K562 (cell line): ENCODE data around the gene ASCC1. TPM values are rescaled to one million over a fixed set of nuclear protein-coding genes. Genes with fewer than 3 reads are reported as not detected.
A peak's percentile ranks its signal among the peaks of the same experiment; 100 is the strongest.

ENCODE experiments used
- ATAC-seq: fragments of 200-7000 bp; cut with Tn5 transposase; 3 replicates; pipeline ENCODE4 v1.9.1; 2020; ENCODE audit warnings: moderate library complexity
- BruUV-seq: library from RNA; stranded (reverse); fragments of 400-500 nt; replicated peaks from 2 replicates; lab custom pipeline; 2021; lab: Mats Ljungman, UMichigan
- CTCF ChIA-PET: fragments of 300-600 bp; formaldehyde crosslinking; extraction: SDS; loops from one replicate; lab custom pipeline; 2021; ENCODE audit warnings: low intra/inter-chr PET ratio; lab: Yijun Ruan, JAX
- POLR2A ChIA-PET: fragments of 300-600, 350-650 bp; sonication (Branson Sonifier 250); formaldehyde crosslinking; extraction: SDS; loops from one replicate; lab custom pipeline; 2021; ENCODE audit warnings: antibody characterized with exemption, inconsistent platforms; lab: Yijun Ruan, JAX
- DNase-seq, 4 experiments: peaks; one replicate each; pipeline versions ENCODE4 v3.0.0 to v3.0.0-alpha.2; 2011 to 2018; ENCODE audit warnings: low spot score in 3 of 4, mixed read lengths in 3 of 4; ENCODE audit errors: extremely low read depth in 1 of 4
- FAIRE-seq: peaks from 2 replicates; lab custom pipeline; 2011; peaks lifted over from hg19 to GRCh38; lab: Jason Lieb, UNC
- H2AFZ ChIP-seq: 2 replicates; pipeline ENCODE4 v1.6.0; 2011; ENCODE audit warnings: low read depth, low read length, control low read depth, inconsistent platforms
- H3K27ac ChIP-seq: fragments of 200-600 bp; 3 replicates; pipeline ENCODE4 v1.8.0; 2011; ENCODE audit warnings: low read depth, mild to moderate bottlenecking, control low read depth, inconsistent platforms, low read length, moderate library complexity, mixed read lengths; ENCODE audit errors: extremely low read depth
- H3K27me3 ChIP-seq, 2 experiments: fragments of 300-600 bp in 1 of 2; 2 replicates in 1 of 2; 3 replicates in 1 of 2; pipeline versions ENCODE4 v1.6.0 to v1.8.0; 2011; ENCODE audit warnings: inconsistent platforms in 2 of 2, low read length in 2 of 2, mild to moderate bottlenecking in 1 of 2, mixed read lengths in 1 of 2, moderate library complexity in 1 of 2; ENCODE audit not compliant: control insufficient read depth in 2 of 2, insufficient read depth in 2 of 2
- H3K36me3 ChIP-seq: fragments of 300-600 bp; 3 replicates; pipeline ENCODE4 v1.8.0; 2011; ENCODE audit warnings: mild to moderate bottlenecking, low read length, inconsistent platforms; ENCODE audit not compliant: control insufficient read depth, insufficient read depth
- H3K4me1 ChIP-seq, 2 experiments: fragments of 200-600 bp in 1 of 2; replicated peaks in 1 of 2; 2 replicates in 1 of 2; 3 replicates in 1 of 2; pipeline versions ENCODE4 v1.5.1 to v1.8.0; 2011; ENCODE audit warnings: inconsistent platforms in 2 of 2, low read length in 2 of 2, mild to moderate bottlenecking in 1 of 2, mixed read lengths in 1 of 2, moderate library complexity in 1 of 2; ENCODE audit not compliant: control insufficient read depth in 2 of 2, insufficient read depth in 2 of 2
- H3K4me2 ChIP-seq: 2 replicates; pipeline ENCODE4 v1.6.1; 2011; ENCODE audit warnings: low read length, control low read depth, inconsistent platforms, mixed read lengths; ENCODE audit not compliant: insufficient read depth
- H3K4me3 ChIP-seq: fragments of 200-600 bp; sonication (generic), shearing (Covaris generic); 2 replicates; pipeline ENCODE4 v1.5.1; 2016; ENCODE audit warnings: control low read depth, inconsistent platforms
- H3K79me2 ChIP-seq: fragments of 200-600 bp; 3 replicates; pipeline ENCODE4 v1.8.0; 2011; ENCODE audit warnings: low read length, inconsistent platforms; ENCODE audit not compliant: control insufficient read depth, insufficient read depth
- H3K9ac ChIP-seq, 2 experiments: 2 replicates each; pipeline versions ENCODE4 v1.6.0 to v1.6.1; 2011; ENCODE audit warnings: low read depth in 2 of 2, low read length in 2 of 2, control low read depth in 1 of 2, inconsistent platforms in 1 of 2, mild to moderate bottlenecking in 1 of 2, mixed read lengths in 1 of 2; ENCODE audit not compliant: insufficient read depth in 1 of 2
- H3K9me1 ChIP-seq: one replicate; pipeline ENCODE4 v1.6.0; 2011; ENCODE audit warnings: inconsistent platforms, mild to moderate bottlenecking, low read length, moderate library complexity; ENCODE audit not compliant: control insufficient read depth, insufficient read depth
- H3K9me3 ChIP-seq: replicated peaks from 2 replicates; pipeline ENCODE4 v1.5.1; 2011; ENCODE audit warnings: low read depth, low read length, inconsistent platforms; ENCODE audit not compliant: control insufficient read depth, insufficient read depth
- H4K20me1 ChIP-seq: replicated peaks from 2 replicates; pipeline ENCODE4 v1.6.1; 2011; ENCODE audit warnings: low read length, inconsistent platforms, mixed read lengths; ENCODE audit not compliant: control insufficient read depth, insufficient read depth
- FOXK2 ChIP-seq, 2 experiments: fragments of 450-650 bp; IDR thresholded peaks in 1 of 2; conservative IDR thresholded peaks in 1 of 2; 2 replicates each; pipeline ENCODE4 v1.6.1; 2016; ENCODE audit warnings: low read depth in 2 of 2, mild to moderate bottlenecking in 1 of 2
- FOXP1 ChIP-seq: sonication (generic); formaldehyde crosslinking; IDR thresholded peaks from 2 replicates; pipeline ENCODE4 v1.8.0; 2022; ENCODE audit warnings: mild to moderate bottlenecking, missing genetic modification reagents
- IFI16 ChIP-seq: fragments of 250-450 bp; sonication (Bioruptor Pico); IDR thresholded peaks from 2 replicates; pipeline ENCODE4 v2.1.2; 2022; ENCODE audit warnings: mild to moderate bottlenecking, inconsistent platforms
- MIER1 ChIP-seq: fragments of 450-650 bp; IDR thresholded peaks from 2 replicates; pipeline ENCODE4 v1.6.1; 2016; ENCODE audit warnings: antibody characterized with exemption, mild to moderate bottlenecking, low read depth
- MYC ChIP-seq, 2 experiments: fragments of 250-450 bp in 1 of 2; sonication (Bioruptor Pico) in 1 of 2; IDR thresholded peaks; 2 replicates each; pipeline versions ENCODE4 v1.5.1 to v1.6.1; 2012 to 2021; ENCODE audit warnings: low read depth in 2 of 2, borderline replicate concordance in 1 of 2, improper control_type of control experiment in 1 of 2, low read length in 1 of 2, mild to moderate bottlenecking in 1 of 2, moderate library complexity in 1 of 2
- NCOA2 ChIP-seq, 2 experiments: fragments of 450-650 bp; IDR thresholded peaks; 2 replicates each; pipeline ENCODE4 v1.6.1; 2018; ENCODE audit warnings: mild to moderate bottlenecking in 2 of 2, moderate library complexity in 1 of 2; ENCODE audit not compliant: partially characterized antibody in 2 of 2
- NR2C2 ChIP-seq, 2 experiments: fragments of 200-800 bp in 1 of 2; sonication (Bioruptor generic) in 1 of 2; sonication (generic) in 1 of 2; formaldehyde crosslinking in 1 of 2; IDR thresholded peaks; 2 replicates each; pipeline versions ENCODE4 v1.6.1 to v1.8.0; 2016 to 2022; ENCODE audit warnings: mild to moderate bottlenecking in 1 of 2, missing compliant biosample characterization in 1 of 2, missing genetic modification characterization in 1 of 2, missing genetic modification reagents in 1 of 2
- RAD21 ChIP-seq, 2 experiments: fragments of 250-450 bp in 1 of 2; fragments of 450-650 bp in 1 of 2; sonication (Bioruptor Pico) in 1 of 2; formaldehyde crosslinking in 1 of 2; IDR thresholded peaks in 1 of 2; conservative IDR thresholded peaks in 1 of 2; 2 replicates each; pipeline versions ENCODE4 v1.4.0 to v1.8.0; 2020 to 2022; ENCODE audit warnings: mild to moderate bottlenecking in 2 of 2, moderate library complexity in 1 of 2
- TEAD2 ChIP-seq: fragments of 450-650 bp; IDR thresholded peaks from 2 replicates; pipeline ENCODE4 v1.6.1; 2016; ENCODE audit warnings: missing genetic modification characterization, control low read depth, missing compliant biosample characterization
- ZNF511 ChIP-seq: sonication (generic); formaldehyde crosslinking; IDR thresholded peaks from 2 replicates; pipeline ENCODE4 v1.8.0; 2022; ENCODE audit warnings: mild to moderate bottlenecking, missing genetic modification reagents
- ZNF589 ChIP-seq: fragments of 200-800 bp; sonication (Bioruptor generic); IDR thresholded peaks from 2 replicates; pipeline ENCODE4 v1.6.1; 2016; ENCODE audit warnings: low read depth, missing genetic modification characterization, missing compliant biosample characterization
- WGBS: fragments of 100-300 bp; shearing (Covaris generic); methylation state at CpG from one replicate; pipeline ENCODE4 v1.1.6; 2016; ENCODE audit warnings: low coverage, mixed read lengths; ENCODE audit not compliant: insufficient coverage; ENCODE audit errors: missing lambda C conversion rate; 5-methylcytosine and 5-hydroxymethylcytosine counted together
- in situ Hi-C: fragments of 300-500 bp; cut with MboI; formaldehyde crosslinking; loops from 4 replicates; pipeline ENCODE4 v1.15.0; 2018; ENCODE audit warnings: inconsistent platforms, mixed read lengths
- intact Hi-C: fragments of 100-400 bp; cut with micrococcal nuclease; formaldehyde crosslinking; loops from 2 replicates; pipeline ENCODE4 v1.14.2; 2022
- polyA plus RNA-seq, 8 experiments: library from polyadenylated mRNA; depleted of rRNA in 4 of 8; stranded (reverse) in 5 of 8; unstranded in 3 of 8; fragments of >200 nt; fragmentation: Nextera tagmentation in 2 of 8; fragmentation: Illumina TruSeq in 1 of 8; extraction: Ambion mirVana in 2 of 8; extraction: Trizol in 1 of 8; gene quantifications; 2 replicates each; pipeline versions ENCODE4 v1.2.1 to v1.2.3, GENCODE V29; 2011 to 2014; ENCODE audit warnings: inconsistent platforms in 1 of 8, missing spikeins in 1 of 8
- total RNA-seq, 7 experiments: library from RNA; depleted of rRNA in 6 of 7; stranded (reverse); fragments of >200 nt in 6 of 7; fragmentation: Illumina TruSeq in 2 of 7; extraction: Trizol in 2 of 7; gene quantifications; 2 replicates each; pipeline versions ENCODE4 v1.2.1 to v1.2.3, GENCODE V29; 2011 to 2021; ENCODE audit warnings: low replicate concordance in 1 of 7
- TF ChIP-seq, protein P1 (sequence below): fragments of 250-450 bp; sonication (Bioruptor Pico); IDR thresholded peaks from 2 replicates; pipeline ENCODE4 v1.4.0; 2020; ENCODE audit warnings: mild to moderate bottlenecking
- TF ChIP-seq, protein P2 (sequence below): fragments of 450-650 bp; IDR thresholded peaks from 2 replicates; pipeline ENCODE4 v1.6.1; 2016

ASCC1 gene
- total and polyA plus RNA-seq, 9 of the 15 experiments (the other 6 are each of a cell fraction or from before 2014, with no cell fraction given): 31.7 to 73.3 (median 52.8) TPM

- no peak for TF ChIP-seq ZNF511
These were observed 44.3 kb upstream of the ASCC1 start (continued) for GRCh38 chr10:72260239-72260975.

DNA sequence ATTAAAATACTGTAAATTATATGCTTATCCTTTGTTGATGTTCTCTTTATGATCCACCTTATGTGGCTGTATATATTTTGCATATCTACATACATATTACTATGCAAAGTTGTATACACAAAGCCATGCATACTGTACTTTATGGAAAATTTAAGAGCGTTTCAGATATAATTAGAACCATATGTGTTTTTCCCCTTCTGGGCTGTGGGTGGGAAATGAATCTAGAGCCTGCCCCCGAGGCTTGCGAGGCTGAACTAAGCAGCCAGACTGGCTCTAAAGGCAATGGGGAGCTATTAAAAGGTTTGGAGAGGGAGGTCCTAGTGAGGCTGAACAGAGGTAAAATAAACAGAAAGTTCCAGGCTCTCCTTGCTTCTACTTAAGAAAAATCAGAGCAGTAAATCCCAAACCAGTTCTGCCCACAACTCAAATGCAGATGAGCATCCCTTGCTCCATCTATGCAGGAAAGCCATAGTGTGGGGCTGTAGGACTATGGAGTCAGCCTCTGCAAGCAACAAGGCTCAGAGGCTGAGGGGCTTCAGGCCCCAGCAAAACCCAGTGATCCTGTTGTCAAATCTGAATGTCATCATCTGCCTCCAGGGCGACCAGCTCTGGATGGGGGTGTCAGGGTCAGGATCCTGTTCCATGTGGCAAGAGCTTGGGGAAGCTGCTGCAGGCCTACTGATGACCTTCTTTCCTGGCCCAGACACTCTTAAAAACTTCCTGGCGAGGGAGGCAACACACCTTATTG lies 43.6 kb upstream of the ASCC1 start:
- DNase-seq: peak in 1 of 4 experiments; percentile 12
- CTCF ChIA-PET: no interaction called here
- POLR2A ChIA-PET: interaction anchor here (0.6 to 15.0 kb wide), 12 partner anchors 10 to 399 kb away, joined by 3 to 277 read pairs (median 5); partner anchors contain the start of gene DDIT4
- no peaks in the 10 kb centered on the region for H3K36me3 ChIP-seq
- no peaks in the 10 kb centered on the region for H3K9me3 ChIP-seq
- H3K4me2 ChIP-seq: peak overlapping the region; percentile 87
- H3K4me1 ChIP-seq: peaks cover 50 to 54% of the 10 kb centered on the region in 2 experiments
- H2AFZ ChIP-seq: peak overlapping the region; percentile 96; the same call in 1 of the 2 replicates
- peak overlapping the region; percentile 94 for H3K27ac ChIP-seq
- intact Hi-C loops: loop anchor here (2.0 kb wide), 1 partner anchor 15 kb away; no protein-coding TSS in a partner anchor
- no peaks in the 10 kb centered on the region for H3K27me3 ChIP-seq
- in situ Hi-C loops: no loop called here
- no peak for ATAC-seq
- 64% methylated on average over 5 of the region's 5 CpGs for WGBS
- no peak for FAIRE-seq
- peak overlapping the region; percentile 40 to 79; a peak in 1 of 4 replicates for H3K9ac ChIP-seq
- BruUV-seq: no TSS peak
- no peaks in the 10 kb centered on the region for H3K79me2 ChIP-seq
- H3K9me1 ChIP-seq: no peaks in the 10 kb centered on the region
- H4K20me1 ChIP-seq: no peaks in the 10 kb centered on the region
- H3K4me3 ChIP-seq: no peak overlapping the region
- peak; percentile 70; the same call in 1 of the 2 replicates for TF ChIP-seq ZNF589
- TF ChIP-seq TEAD2 (tag): no peak
- no peak for TF ChIP-seq FOXK2 (conservative IDR thresholded peaks at IDR 0.05 in 1 of 2, IDR thresholded peaks at IDR 0.05 in 1 of 2; ENCODE audit: low read depth in 2 of 2)
- TF ChIP-seq NCOA2 (IDR thresholded peaks at IDR 0.05; ENCODE audit: partially characterized antibody in 2 of 2): no peak
- peak; percentile 24; the same call in 1 of the 2 replicates for TF ChIP-seq MYC (IDR thresholded peaks at IDR 0.05; ENCODE audit: low read depth, low read length)
- no peak for TF ChIP-seq MYC (CRISPR knock-in tag; IDR thresholded peaks at IDR 0.05; ENCODE audit: borderline replicate concordance, low read depth)
- TF ChIP-seq FOXP1 (CRISPR knock-in tag): no peak
- TF ChIP-seq, protein P1, sequence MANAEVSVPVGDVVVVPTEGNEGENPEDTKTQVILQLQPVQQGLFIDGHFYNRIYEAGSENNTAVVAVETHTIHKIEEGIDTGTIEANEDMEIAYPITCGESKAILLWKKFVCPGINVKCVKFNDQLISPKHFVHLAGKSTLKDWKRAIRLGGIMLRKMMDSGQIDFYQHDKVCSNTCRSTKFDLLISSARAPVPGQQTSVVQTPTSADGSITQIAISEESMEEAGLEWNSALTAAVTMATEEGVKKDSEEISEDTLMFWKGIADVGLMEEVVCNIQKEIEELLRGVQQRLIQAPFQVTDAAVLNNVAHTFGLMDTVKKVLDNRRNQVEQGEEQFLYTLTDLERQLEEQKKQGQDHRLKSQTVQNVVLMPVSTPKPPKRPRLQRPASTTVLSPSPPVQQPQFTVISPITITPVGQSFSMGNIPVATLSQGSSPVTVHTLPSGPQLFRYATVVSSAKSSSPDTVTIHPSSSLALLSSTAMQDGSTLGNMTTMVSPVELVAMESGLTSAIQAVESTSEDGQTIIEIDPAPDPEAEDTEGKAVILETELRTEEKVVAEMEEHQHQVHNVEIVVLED (CRISPR knock-in tag): 0 out of 2 replicates have a peak, but pooled peaks have one; percentile 7
- 0 out of 4 replicates have a peak, but pooled peaks of 1 of the 2 experiments have one; percentile 11 for TF ChIP-seq RAD21 (CRISPR knock-in tag; conservative IDR thresholded peaks at IDR 0.05 in 1 of 2, IDR thresholded peaks at IDR 0.05 in 1 of 2)
- TF ChIP-seq NR2C2 (CRISPR knock-in tag; IDR thresholded peaks at IDR 0.05): no peak
- TF ChIP-seq NR2C2 (tag; IDR thresholded peaks at IDR 0.05): no peak
- no peak for TF ChIP-seq IFI16 (CRISPR knock-in tag)
- TF ChIP-seq, protein P2, sequence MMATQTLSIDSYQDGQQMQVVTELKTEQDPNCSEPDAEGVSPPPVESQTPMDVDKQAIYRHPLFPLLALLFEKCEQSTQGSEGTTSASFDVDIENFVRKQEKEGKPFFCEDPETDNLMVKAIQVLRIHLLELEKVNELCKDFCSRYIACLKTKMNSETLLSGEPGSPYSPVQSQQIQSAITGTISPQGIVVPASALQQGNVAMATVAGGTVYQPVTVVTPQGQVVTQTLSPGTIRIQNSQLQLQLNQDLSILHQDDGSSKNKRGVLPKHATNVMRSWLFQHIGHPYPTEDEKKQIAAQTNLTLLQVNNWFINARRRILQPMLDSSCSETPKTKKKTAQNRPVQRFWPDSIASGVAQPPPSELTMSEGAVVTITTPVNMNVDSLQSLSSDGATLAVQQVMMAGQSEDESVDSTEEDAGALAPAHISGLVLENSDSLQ: 0 out of 2 replicates have a peak, but pooled peaks have one; percentile 0
- TF ChIP-seq MIER1: no peak
